ENCODE results near the gene LRRC42. TPM values are rescaled to one million over a fixed set of nuclear protein-coding genes. Genes with fewer than 3 reads are reported as not detected.
A peak's percentile ranks its signal among the peaks of the same experiment; 100 is the strongest.

LRRC42 gene
- total and polyA plus RNA-seq, 10 of the 15 experiments (the other 5 are each of a cell fraction or from before 2014, with no cell fraction given) = 11.0 to 34.4 (median 23.0) TPM

DNA sequence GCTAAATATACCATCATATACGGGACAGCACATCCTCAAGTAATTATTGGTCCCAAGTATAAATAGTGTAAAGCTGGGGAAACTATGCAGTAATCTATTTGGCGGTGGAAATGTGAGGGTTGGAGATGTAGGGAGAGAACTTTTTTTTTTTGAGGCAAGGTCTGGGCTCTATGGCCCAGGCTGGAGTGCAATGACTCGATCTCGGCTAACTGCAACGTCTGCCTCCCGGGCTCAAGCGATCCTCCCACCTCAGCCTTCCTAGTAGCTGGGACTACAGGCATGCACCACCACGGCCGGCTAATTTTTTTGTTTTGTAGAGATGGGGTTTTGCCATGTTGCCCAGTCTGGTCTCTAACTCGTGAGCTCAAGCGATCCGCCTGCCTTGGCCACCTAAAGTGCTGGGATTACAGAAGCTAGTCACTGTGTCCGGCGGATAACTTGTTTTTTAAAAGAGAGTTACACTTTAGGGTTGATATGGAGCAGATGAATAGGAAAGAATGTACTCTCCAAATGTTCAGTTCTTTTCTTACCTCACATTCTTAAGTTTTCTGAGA lies 2.6 kb upstream of the LRRC42 start:
- Histone ChIP-seq H4K20me1 (ENCODE audit: control insufficient read depth, insufficient read depth) (no peaks in the 10 kb centered on the region), H2AFZ (ENCODE audit: control insufficient read depth, low read depth, low read length) (no peak overlapping the region), H3K4me2 (ENCODE audit: control insufficient read depth, insufficient read depth) (peak overlapping the region; percentile 95), H3K9me3 (replicated peaks; ENCODE audit: control insufficient read depth, insufficient read depth, low read length) (no peaks in the 10 kb centered on the region; the same call in 2 of the 3 replicates), H3K79me2 (ENCODE audit: control insufficient read depth, insufficient read depth, low read length) (peaks cover 48% of the 10 kb centered on the region), H3K27me3 (replicated peaks in 1 of 2; ENCODE audit: control insufficient read depth in 2 of 2, insufficient read depth in 2 of 2, low read length in 1 of 2) (no peaks in the 10 kb centered on the region), H3K4me1 (ENCODE audit: control insufficient read depth, insufficient read depth, low read length) (peaks cover 3% of the 10 kb centered on the region; the same call in 1 of the 2 replicates), H3K9ac (ENCODE audit: control insufficient read depth, insufficient read depth, low read length) (no peak overlapping the region), H3K36me3 (ENCODE audit: control insufficient read depth in 2 of 2, insufficient read depth in 2 of 2, low read length in 1 of 2) (no peaks in the 10 kb centered on the region), H3K27ac (ENCODE audit: control insufficient read depth, insufficient read depth) (no peak overlapping the region), H3K4me3 (peak overlapping the region; percentile 92; the same call in 1 of the 2 replicates)
- in situ Hi-C loops (cut with MboI) = loop anchor here (5.0 kb wide), 1 partner anchor 51 kb away; the partner anchor contains the start of gene DIO1
- 99% methylated on average over 14 of the region's 14 CpGs for whole genome bisulfite sequencing (ENCODE audit: insufficient coverage, insufficient replicate concordance, low lambda C conversion rate, missing lambda C conversion rate)
- ATAC-seq = no peak
- CTCF ChIA-PET = interaction anchor here (2.6 to 4.0 kb wide), 4 partner anchors 9 to 83 kb away, joined by 9 to 23 read pairs (median 15); no protein-coding TSS in a partner anchor
- FAIRE-seq = no peak
- intact Hi-C loops (cut with micrococcal nuclease; ENCODE audit: unreplicated experiment) = no loop called here
- RAD21 ChIA-PET (ENCODE audit: unreplicated experiment) = interaction anchor here (1.4 to 9.4 kb wide), 3 partner anchors 9 to 82 kb away, joined by 3 to 73 read pairs (median 5); no protein-coding TSS in a partner anchor
- POLR2A ChIA-PET = interaction anchor here (0.8 to 3.8 kb wide), 5 partner anchors 9 to 109 kb away, joined by 3 to 32 read pairs (median 5); partner anchors contain the start of genes TCEANC2 and TMEM59
- TF ChIP-seq, protein P1, sequence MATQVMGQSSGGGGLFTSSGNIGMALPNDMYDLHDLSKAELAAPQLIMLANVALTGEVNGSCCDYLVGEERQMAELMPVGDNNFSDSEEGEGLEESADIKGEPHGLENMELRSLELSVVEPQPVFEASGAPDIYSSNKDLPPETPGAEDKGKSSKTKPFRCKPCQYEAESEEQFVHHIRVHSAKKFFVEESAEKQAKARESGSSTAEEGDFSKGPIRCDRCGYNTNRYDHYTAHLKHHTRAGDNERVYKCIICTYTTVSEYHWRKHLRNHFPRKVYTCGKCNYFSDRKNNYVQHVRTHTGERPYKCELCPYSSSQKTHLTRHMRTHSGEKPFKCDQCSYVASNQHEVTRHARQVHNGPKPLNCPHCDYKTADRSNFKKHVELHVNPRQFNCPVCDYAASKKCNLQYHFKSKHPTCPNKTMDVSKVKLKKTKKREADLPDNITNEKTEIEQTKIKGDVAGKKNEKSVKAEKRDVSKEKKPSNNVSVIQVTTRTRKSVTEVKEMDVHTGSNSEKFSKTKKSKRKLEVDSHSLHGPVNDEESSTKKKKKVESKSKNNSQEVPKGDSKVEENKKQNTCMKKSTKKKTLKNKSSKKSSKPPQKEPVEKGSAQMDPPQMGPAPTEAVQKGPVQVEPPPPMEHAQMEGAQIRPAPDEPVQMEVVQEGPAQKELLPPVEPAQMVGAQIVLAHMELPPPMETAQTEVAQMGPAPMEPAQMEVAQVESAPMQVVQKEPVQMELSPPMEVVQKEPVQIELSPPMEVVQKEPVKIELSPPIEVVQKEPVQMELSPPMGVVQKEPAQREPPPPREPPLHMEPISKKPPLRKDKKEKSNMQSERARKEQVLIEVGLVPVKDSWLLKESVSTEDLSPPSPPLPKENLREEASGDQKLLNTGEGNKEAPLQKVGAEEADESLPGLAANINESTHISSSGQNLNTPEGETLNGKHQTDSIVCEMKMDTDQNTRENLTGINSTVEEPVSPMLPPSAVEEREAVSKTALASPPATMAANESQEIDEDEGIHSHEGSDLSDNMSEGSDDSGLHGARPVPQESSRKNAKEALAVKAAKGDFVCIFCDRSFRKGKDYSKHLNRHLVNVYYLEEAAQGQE (IDR thresholded peaks at IDR 0.05; ENCODE audit: low read depth, low read length) = no peak
- TF ChIP-seq, protein P2, sequence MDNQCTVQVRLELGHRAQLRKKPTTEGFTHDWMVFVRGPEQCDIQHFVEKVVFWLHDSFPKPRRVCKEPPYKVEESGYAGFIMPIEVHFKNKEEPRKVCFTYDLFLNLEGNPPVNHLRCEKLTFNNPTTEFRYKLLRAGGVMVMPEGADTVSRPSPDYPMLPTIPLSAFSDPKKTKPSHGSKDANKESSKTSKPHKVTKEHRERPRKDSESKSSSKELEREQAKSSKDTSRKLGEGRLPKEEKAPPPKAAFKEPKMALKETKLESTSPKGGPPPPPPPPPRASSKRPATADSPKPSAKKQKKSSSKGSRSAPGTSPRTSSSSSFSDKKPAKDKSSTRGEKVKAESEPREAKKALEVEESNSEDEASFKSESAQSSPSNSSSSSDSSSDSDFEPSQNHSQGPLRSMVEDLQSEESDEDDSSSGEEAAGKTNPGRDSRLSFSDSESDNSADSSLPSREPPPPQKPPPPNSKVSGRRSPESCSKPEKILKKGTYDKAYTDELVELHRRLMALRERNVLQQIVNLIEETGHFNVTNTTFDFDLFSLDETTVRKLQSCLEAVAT (IDR thresholded peaks at IDR 0.05) = peak; percentile 63; the same call in 1 of the 2 replicates
- SMC1A ChIA-PET (ENCODE audit: uncharacterized antibody, unreplicated experiment) = interaction anchor here (0.9 to 2.4 kb wide), 5 partner anchors 12 to 56 kb away, joined by 3 to 10 read pairs (median 4); partner anchors contain the start of gene YIPF1
- no peak for DNase-seq (ENCODE audit: low read depth, low spot score)
- BruUV-seq (replicated peaks) = no TSS peak
